K562 (cell line): ENCODE data around the gene BCAS2. TPM values are rescaled to one million over a fixed set of nuclear protein-coding genes. Genes with fewer than 3 reads are reported as not detected.

Experiments used
- ATAC-seq: fragments of 200-7000 bp; cut with Tn5 transposase; 3 replicates; pipeline ENCODE4 v1.9.1; 2020; ENCODE audit warnings: moderate library complexity
- BruUV-seq: library from RNA; stranded (reverse); fragments of 400-500 nt; replicated peaks from 2 replicates; lab custom pipeline; 2021; lab: Mats Ljungman, UMichigan
- CTCF ChIA-PET: fragments of 300-600 bp; formaldehyde crosslinking; extraction: SDS; loops from one replicate; lab custom pipeline; 2021; ENCODE audit warnings: low intra/inter-chr PET ratio; lab: Yijun Ruan, JAX
- POLR2A ChIA-PET: fragments of 300-600, 350-650 bp; sonication (Branson Sonifier 250); formaldehyde crosslinking; extraction: SDS; loops from one replicate; lab custom pipeline; 2021; ENCODE audit warnings: antibody characterized with exemption, inconsistent platforms; lab: Yijun Ruan, JAX
- DNase-seq, 4 experiments: peaks; one replicate each; pipeline versions ENCODE4 v3.0.0 to v3.0.0-alpha.2; 2011 to 2018; ENCODE audit warnings: low spot score in 3 of 4, mixed read lengths in 3 of 4; ENCODE audit errors: extremely low read depth in 1 of 4
- FAIRE-seq: peaks from 2 replicates; lab custom pipeline; 2011; peaks lifted over from hg19 to GRCh38; lab: Jason Lieb, UNC
- H2AFZ ChIP-seq: 2 replicates; pipeline ENCODE4 v1.6.0; 2011; ENCODE audit warnings: low read depth, low read length, control low read depth, inconsistent platforms
- H3K27ac ChIP-seq: fragments of 200-600 bp; 3 replicates; pipeline ENCODE4 v1.8.0; 2011; ENCODE audit warnings: low read depth, mild to moderate bottlenecking, control low read depth, inconsistent platforms, low read length, moderate library complexity, mixed read lengths; ENCODE audit errors: extremely low read depth
- H3K27me3 ChIP-seq, 2 experiments: fragments of 300-600 bp in 1 of 2; 2 replicates in 1 of 2; 3 replicates in 1 of 2; pipeline versions ENCODE4 v1.6.0 to v1.8.0; 2011; ENCODE audit warnings: inconsistent platforms in 2 of 2, low read length in 2 of 2, mild to moderate bottlenecking in 1 of 2, mixed read lengths in 1 of 2, moderate library complexity in 1 of 2; ENCODE audit not compliant: control insufficient read depth in 2 of 2, insufficient read depth in 2 of 2
- H3K36me3 ChIP-seq: fragments of 300-600 bp; 3 replicates; pipeline ENCODE4 v1.8.0; 2011; ENCODE audit warnings: mild to moderate bottlenecking, low read length, inconsistent platforms; ENCODE audit not compliant: control insufficient read depth, insufficient read depth
- H3K4me1 ChIP-seq, 2 experiments: fragments of 200-600 bp in 1 of 2; replicated peaks in 1 of 2; 2 replicates in 1 of 2; 3 replicates in 1 of 2; pipeline versions ENCODE4 v1.5.1 to v1.8.0; 2011; ENCODE audit warnings: inconsistent platforms in 2 of 2, low read length in 2 of 2, mild to moderate bottlenecking in 1 of 2, mixed read lengths in 1 of 2, moderate library complexity in 1 of 2; ENCODE audit not compliant: control insufficient read depth in 2 of 2, insufficient read depth in 2 of 2
- H3K4me2 ChIP-seq: 2 replicates; pipeline ENCODE4 v1.6.1; 2011; ENCODE audit warnings: low read length, control low read depth, inconsistent platforms, mixed read lengths; ENCODE audit not compliant: insufficient read depth
- H3K4me3 ChIP-seq: fragments of 200-600 bp; sonication (generic), shearing (Covaris generic); 2 replicates; pipeline ENCODE4 v1.5.1; 2016; ENCODE audit warnings: control low read depth, inconsistent platforms
- H3K79me2 ChIP-seq: fragments of 200-600 bp; 3 replicates; pipeline ENCODE4 v1.8.0; 2011; ENCODE audit warnings: low read length, inconsistent platforms; ENCODE audit not compliant: control insufficient read depth, insufficient read depth
- H3K9ac ChIP-seq, 2 experiments: 2 replicates each; pipeline versions ENCODE4 v1.6.0 to v1.6.1; 2011; ENCODE audit warnings: low read depth in 2 of 2, low read length in 2 of 2, control low read depth in 1 of 2, inconsistent platforms in 1 of 2, mild to moderate bottlenecking in 1 of 2, mixed read lengths in 1 of 2; ENCODE audit not compliant: insufficient read depth in 1 of 2
- H3K9me1 ChIP-seq: one replicate; pipeline ENCODE4 v1.6.0; 2011; ENCODE audit warnings: inconsistent platforms, mild to moderate bottlenecking, low read length, moderate library complexity; ENCODE audit not compliant: control insufficient read depth, insufficient read depth
- H3K9me3 ChIP-seq: replicated peaks from 2 replicates; pipeline ENCODE4 v1.5.1; 2011; ENCODE audit warnings: low read depth, low read length, inconsistent platforms; ENCODE audit not compliant: control insufficient read depth, insufficient read depth
- H4K20me1 ChIP-seq: replicated peaks from 2 replicates; pipeline ENCODE4 v1.6.1; 2011; ENCODE audit warnings: low read length, inconsistent platforms, mixed read lengths; ENCODE audit not compliant: control insufficient read depth, insufficient read depth
- ARID1B ChIP-seq: fragments of 450-650 bp; IDR thresholded peaks from 2 replicates; pipeline ENCODE4 v1.6.1; 2016; ENCODE audit warnings: antibody characterized with exemption, mild to moderate bottlenecking, inconsistent platforms
- BACH1 ChIP-seq: fragments of 200-800 bp; sonication (Bioruptor generic); IDR thresholded peaks from 2 replicates; pipeline ENCODE4 v1.6.1; 2016; ENCODE audit warnings: missing genetic modification characterization, missing compliant biosample characterization
- CHCHD3 ChIP-seq: fragments of 250-450 bp; sonication (Bioruptor Pico); IDR thresholded peaks from 2 replicates; pipeline ENCODE4 v2.1.2; 2022; ENCODE audit warnings: mild to moderate bottlenecking
- CREB1 ChIP-seq, 2 experiments: sonication (generic) in 1 of 2; formaldehyde crosslinking in 1 of 2; IDR thresholded peaks; 2 replicates each; pipeline versions ENCODE4 v1.6.1 to v1.8.0; 2012 to 2022; ENCODE audit warnings: inconsistent platforms in 1 of 2, mild to moderate bottlenecking in 1 of 2, missing genetic modification reagents in 1 of 2, moderate library complexity in 1 of 2
- ELF2 ChIP-seq: fragments of 250-450 bp; sonication (Bioruptor Pico); IDR thresholded peaks from 2 replicates; pipeline ENCODE4 v1.5.0; 2021; ENCODE audit warnings: mild to moderate bottlenecking
- JUND ChIP-seq, 2 experiments: IDR thresholded peaks; 2 replicates in 1 of 2; 3 replicates in 1 of 2; pipeline ENCODE4 v1.6.1; 2011; ENCODE audit warnings: borderline replicate concordance in 2 of 2, low read depth in 2 of 2, low read length in 2 of 2, improper control_type of control experiment in 1 of 2, missing biosample characterization in 1 of 2, missing genetic modification characterization in 1 of 2, missing genetic modification reagents in 1 of 2
- MCM2 ChIP-seq: fragments of 450-650 bp; IDR thresholded peaks from 2 replicates; pipeline ENCODE4 v1.6.1; 2017; ENCODE audit warnings: low read depth, mild to moderate bottlenecking
- MEF2D ChIP-seq: conservative IDR thresholded peaks from 2 replicates; pipeline ENCODE4 v1.6.1; 2016; ENCODE audit warnings: low read depth, missing genetic modification characterization, missing compliant biosample characterization
- ZNF431 ChIP-seq: sonication (generic); formaldehyde crosslinking; IDR thresholded peaks from 2 replicates; pipeline ENCODE4 v1.8.0; 2022; ENCODE audit warnings: mild to moderate bottlenecking, missing genetic modification reagents
- ZNF436 ChIP-seq: fragments of 250-450, 450-650 bp; sonication (Bioruptor Pico); formaldehyde crosslinking; IDR thresholded peaks from 2 replicates; pipeline ENCODE4 v1.7.0; 2020; ENCODE audit warnings: mild to moderate bottlenecking
- WGBS: fragments of 100-300 bp; shearing (Covaris generic); methylation state at CpG from one replicate; pipeline ENCODE4 v1.1.6; 2016; ENCODE audit warnings: low coverage, mixed read lengths; ENCODE audit not compliant: insufficient coverage; ENCODE audit errors: missing lambda C conversion rate; 5-methylcytosine and 5-hydroxymethylcytosine counted together
- in situ Hi-C: fragments of 300-500 bp; cut with MboI; formaldehyde crosslinking; loops from 4 replicates; pipeline ENCODE4 v1.15.0; 2018; ENCODE audit warnings: inconsistent platforms, mixed read lengths
- intact Hi-C: fragments of 100-400 bp; cut with micrococcal nuclease; formaldehyde crosslinking; loops from 2 replicates; pipeline ENCODE4 v1.14.2; 2022
- polyA plus RNA-seq, 8 experiments: library from polyadenylated mRNA; depleted of rRNA in 4 of 8; stranded (reverse) in 5 of 8; unstranded in 3 of 8; fragments of >200 nt; fragmentation: Nextera tagmentation in 2 of 8; fragmentation: Illumina TruSeq in 1 of 8; extraction: Ambion mirVana in 2 of 8; extraction: Trizol in 1 of 8; gene quantifications; 2 replicates each; pipeline versions ENCODE4 v1.2.1 to v1.2.3, GENCODE V29; 2011 to 2014; ENCODE audit warnings: inconsistent platforms in 1 of 8, missing spikeins in 1 of 8
- total RNA-seq, 7 experiments: library from RNA; depleted of rRNA in 6 of 7; stranded (reverse); fragments of >200 nt in 6 of 7; fragmentation: Illumina TruSeq in 2 of 7; extraction: Trizol in 2 of 7; gene quantifications; 2 replicates each; pipeline versions ENCODE4 v1.2.1 to v1.2.3, GENCODE V29; 2011 to 2021; ENCODE audit warnings: low replicate concordance in 1 of 7
- TF ChIP-seq, protein P1 (sequence below): fragments of 450-650 bp; formaldehyde crosslinking; IDR thresholded peaks from 2 replicates; pipeline ENCODE4 v1.4.0; 2020; ENCODE audit warnings: mild to moderate bottlenecking, moderate library complexity
- TF ChIP-seq, protein P2 (sequence below): fragments of 250-450 bp; sonication (Bioruptor Pico); IDR thresholded peaks from 2 replicates; pipeline ENCODE4 v1.4.0; 2020; ENCODE audit warnings: mild to moderate bottlenecking, moderate library complexity
- TF ChIP-seq, protein P3 (sequence below): sonication (generic); formaldehyde crosslinking; IDR thresholded peaks from 2 replicates; pipeline ENCODE4 v1.9.0; 2022; ENCODE audit warnings: mild to moderate bottlenecking, missing genetic modification reagents

The BCAS2 gene
- total and polyA plus RNA-seq, 9 of the 15 experiments (the other 6 are each of a cell fraction or from before 2014, with no cell fraction given), result 59.3 to 183 (median 81.1) TPM

DNA sequence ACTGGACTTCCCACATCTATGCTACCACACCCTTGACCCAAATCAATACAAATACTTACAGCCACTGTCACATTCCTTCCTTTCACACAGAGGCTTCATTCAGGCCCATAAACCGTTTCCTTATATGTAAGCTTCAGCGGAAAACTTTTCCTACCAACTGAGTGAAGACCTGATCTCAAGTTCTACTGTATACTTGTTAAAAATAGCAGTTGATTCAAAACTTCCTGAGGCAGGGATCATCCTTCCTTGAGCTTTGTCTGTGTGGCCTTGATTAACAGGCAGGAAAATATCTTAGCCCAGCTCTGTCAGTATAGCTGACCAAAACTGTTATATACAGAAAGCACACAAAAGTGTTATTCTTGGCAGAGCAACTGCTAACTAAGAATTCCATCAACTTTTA, 45.7 kb upstream of the BCAS2 start:
- BruUV-seq, result no TSS peak
- TF ChIP-seq ELF2 (no peak), JUND (IDR thresholded peaks at IDR 0.05; ENCODE audit: borderline replicate concordance, low read depth, low read length) (no peak), JUND (tag; IDR thresholded peaks at IDR 0.05; ENCODE audit: borderline replicate concordance, low read depth, low read length) (no peak), ARID1B (no peak), BACH1 (tag) (no peak), CHCHD3 (no peak), ZNF436 (CRISPR knock-in tag) (no peak), CREB1 (IDR thresholded peaks at IDR 0.05) (no peak), CREB1 (CRISPR knock-in tag; IDR thresholded peaks at IDR 0.05) (no peak), MCM2 (no peak), ZNF431 (no peak), MEF2D (no peak)
- TF ChIP-seq, protein P1, sequence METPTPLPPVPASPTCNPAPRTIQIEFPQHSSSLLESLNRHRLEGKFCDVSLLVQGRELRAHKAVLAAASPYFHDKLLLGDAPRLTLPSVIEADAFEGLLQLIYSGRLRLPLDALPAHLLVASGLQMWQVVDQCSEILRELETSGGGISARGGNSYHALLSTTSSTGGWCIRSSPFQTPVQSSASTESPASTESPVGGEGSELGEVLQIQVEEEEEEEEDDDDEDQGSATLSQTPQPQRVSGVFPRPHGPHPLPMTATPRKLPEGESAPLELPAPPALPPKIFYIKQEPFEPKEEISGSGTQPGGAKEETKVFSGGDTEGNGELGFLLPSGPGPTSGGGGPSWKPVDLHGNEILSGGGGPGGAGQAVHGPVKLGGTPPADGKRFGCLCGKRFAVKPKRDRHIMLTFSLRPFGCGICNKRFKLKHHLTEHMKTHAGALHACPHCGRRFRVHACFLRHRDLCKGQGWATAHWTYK (CRISPR knock-in tag), result no peak
- TF ChIP-seq, protein P2, sequence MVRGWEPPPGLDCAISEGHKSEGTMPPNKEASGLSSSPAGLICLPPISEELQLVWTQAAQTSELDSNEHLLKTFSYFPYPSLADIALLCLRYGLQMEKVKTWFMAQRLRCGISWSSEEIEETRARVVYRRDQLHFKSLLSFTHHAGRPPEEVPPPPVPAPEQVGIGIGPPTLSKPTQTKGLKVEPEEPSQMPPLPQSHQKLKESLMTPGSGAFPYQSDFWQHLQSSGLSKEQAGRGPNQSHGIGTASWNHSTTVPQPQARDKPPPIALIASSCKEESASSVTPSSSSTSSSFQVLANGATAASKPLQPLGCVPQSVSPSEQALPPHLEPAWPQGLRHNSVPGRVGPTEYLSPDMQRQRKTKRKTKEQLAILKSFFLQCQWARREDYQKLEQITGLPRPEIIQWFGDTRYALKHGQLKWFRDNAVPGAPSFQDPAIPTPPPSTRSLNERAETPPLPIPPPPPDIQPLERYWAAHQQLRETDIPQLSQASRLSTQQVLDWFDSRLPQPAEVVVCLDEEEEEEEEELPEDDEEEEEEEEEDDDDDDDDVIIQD, result no peak
- TF ChIP-seq, protein P3, sequence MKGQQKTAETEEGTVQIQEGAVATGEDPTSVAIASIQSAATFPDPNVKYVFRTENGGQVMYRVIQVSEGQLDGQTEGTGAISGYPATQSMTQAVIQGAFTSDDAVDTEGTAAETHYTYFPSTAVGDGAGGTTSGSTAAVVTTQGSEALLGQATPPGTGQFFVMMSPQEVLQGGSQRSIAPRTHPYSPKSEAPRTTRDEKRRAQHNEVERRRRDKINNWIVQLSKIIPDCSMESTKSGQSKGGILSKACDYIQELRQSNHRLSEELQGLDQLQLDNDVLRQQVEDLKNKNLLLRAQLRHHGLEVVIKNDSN, result no peak
- no peak for DNase-seq
- Histone ChIP-seq H2AFZ (no peak overlapping the region), H3K9ac (no peak overlapping the region), H3K4me1 (no peaks in the 10 kb centered on the region), H3K27ac (no peak overlapping the region), H3K4me3 (no peak overlapping the region), H4K20me1 (no peaks in the 10 kb centered on the region), H3K27me3 (peaks cover 8 to 18% of the 10 kb centered on the region in 2 experiments; a peak in 4 of 5 replicates), H3K79me2 (no peaks in the 10 kb centered on the region), H3K4me2 (no peak overlapping the region), H3K9me3 (no peaks in the 10 kb centered on the region), H3K36me3 (no peaks in the 10 kb centered on the region), H3K9me1 (no peaks in the 10 kb centered on the region)
- ChIA-PET POLR2A (interaction anchor here (0.6 to 0.7 kb wide), 2 partner anchors 12 to 585 kb away, joined by 3 to 5 read pairs; no protein-coding TSS in a partner anchor), CTCF (no interaction called here)
- no peak for ATAC-seq
- in situ Hi-C loops, result no loop called here
- 0% methylated on average over 2 of the region's 2 CpGs for WGBS
- intact Hi-C loops, result no loop called here
- no peak for FAIRE-seq
